Fibroblast of skin of left biceps (primary cell): ENCODE measurements around the gene SLC25A13.

ENCODE experiments used
- DNase-seq, 2 experiments: peaks; one replicate each; pipeline ENCODE4 v3.0.0-alpha.2; 2013; ENCODE audit warnings: low read depth in 2 of 2

Gene SLC25A13

DNA sequence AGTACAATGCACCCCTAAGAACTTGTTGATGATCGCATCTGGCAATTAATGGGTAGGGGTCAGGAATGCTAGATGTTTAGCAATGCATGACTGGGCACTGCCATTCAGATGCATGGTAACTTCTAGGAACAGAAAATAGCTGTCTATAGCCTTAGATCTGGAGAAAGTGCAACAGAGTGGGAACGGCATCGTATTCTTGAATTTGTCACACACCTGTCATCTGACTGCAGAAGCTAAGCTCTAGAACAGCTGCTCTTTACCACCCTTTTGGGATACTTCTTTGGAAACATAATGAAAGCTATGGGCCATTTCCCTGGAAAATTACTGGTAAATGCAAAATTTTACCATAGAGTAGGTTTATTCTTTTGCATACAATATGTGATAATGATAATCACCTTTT is 118.1 kb downstream of the SLC25A13 start:
- DNase-seq, result no peak

DNA sequence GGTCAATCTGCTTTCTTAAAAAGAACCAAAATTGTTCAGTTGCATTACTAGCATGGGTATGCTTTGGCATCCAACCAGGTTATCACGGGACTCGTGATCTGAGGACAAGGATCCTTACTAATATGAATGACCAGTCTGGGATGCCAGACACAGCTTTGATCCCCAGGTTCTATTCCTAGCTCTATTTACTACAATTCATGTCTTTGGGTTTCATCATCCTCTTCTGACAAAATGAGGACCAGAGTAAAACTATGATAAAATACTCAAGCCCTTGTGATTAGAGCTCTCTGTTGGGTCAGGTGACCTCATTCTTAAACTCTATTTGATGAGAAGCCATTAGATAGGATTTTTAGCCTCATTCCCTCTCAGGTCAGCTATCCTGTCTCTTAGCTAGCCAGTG is 119.8 kb downstream of the SLC25A13 start:
- DNase-seq, result no peak

DNA sequence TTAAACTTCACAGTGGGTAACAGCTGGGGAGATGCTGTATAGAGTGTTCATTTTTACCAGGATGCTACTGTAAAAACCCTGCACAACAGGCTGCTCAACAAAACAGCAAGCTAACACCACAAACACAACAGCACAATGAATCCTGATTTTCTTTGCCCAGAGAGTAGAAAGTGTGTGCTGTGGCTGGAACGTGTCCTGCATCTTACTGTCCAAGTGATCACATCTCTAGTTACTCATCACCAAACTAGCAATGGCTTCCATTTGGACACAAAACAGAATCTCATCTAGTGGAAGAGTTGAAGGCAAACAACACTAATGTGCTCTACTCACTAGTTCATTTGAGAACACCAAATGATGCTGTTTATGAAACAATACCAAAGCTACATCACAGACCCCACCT is 121.2 kb downstream of the SLC25A13 start:
- DNase-seq, result no peak

DNA sequence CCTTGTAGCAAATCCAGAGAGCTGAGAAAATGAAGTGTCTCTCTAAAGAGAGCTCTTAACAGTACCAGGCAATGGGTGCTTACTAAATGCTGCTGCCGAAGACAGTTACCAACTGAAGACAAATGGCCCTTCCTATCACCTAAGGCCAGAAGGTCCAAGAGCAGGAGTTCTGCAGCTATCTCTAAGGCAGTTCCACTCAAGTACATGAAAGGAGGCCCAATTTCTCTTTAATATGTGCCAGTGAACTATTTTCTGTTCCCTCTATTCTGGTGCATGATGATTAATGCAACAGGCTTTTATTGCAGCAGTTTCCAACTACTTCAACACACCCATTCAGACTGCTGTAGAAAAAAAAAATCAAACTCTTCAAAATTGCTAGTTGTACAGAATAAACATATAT is 122.5 kb downstream of the SLC25A13 start:
- DNase-seq, result no peak

DNA sequence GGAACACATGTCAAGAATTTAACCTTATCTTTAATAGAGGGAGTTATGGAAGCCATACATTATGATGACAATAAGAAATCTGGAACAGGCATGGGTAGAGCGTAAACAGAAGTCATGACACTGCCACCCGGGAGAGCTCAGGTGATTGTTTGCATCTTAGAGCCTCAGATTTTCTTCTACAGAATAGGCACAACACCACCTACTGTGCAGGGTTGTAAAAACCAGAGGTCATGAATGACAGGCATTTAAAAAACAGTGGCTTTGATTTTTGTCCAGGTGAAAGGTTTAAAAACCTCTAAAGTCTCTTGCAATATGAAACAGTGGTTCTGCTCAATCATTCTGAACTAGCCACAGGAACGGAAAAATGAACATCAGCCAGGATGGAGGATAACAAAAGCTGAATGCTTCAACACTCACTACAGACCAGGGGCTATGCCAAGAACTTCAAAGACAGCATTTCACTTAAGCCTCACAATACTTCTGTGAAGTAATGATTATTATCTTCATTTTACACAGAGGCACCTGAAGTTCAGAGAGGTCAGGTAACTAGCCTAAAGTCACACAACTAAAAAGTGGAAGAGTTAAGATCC is 123.8 kb downstream of the SLC25A13 start:
- no peak for DNase-seq

DNA sequence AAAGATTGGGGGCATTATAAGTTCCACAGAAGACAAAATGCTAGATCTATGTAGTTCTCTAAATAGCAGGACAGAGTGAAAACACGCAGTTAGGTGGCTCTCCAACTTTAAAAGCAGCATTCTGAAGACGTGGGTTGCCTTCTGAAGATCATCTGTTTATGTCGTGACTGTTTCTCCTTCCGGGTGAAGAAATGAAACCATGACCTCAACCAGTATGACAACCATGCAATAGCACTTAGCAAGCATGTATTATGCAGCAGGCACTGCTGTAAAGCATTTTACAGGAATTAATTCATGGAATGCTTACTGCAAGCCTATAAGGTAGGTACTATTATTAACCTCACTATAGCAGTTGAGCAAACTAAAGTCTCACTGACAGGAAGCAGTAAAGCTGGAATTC is 125.2 kb downstream of the SLC25A13 start:
- DNase-seq, result no peak

DNA sequence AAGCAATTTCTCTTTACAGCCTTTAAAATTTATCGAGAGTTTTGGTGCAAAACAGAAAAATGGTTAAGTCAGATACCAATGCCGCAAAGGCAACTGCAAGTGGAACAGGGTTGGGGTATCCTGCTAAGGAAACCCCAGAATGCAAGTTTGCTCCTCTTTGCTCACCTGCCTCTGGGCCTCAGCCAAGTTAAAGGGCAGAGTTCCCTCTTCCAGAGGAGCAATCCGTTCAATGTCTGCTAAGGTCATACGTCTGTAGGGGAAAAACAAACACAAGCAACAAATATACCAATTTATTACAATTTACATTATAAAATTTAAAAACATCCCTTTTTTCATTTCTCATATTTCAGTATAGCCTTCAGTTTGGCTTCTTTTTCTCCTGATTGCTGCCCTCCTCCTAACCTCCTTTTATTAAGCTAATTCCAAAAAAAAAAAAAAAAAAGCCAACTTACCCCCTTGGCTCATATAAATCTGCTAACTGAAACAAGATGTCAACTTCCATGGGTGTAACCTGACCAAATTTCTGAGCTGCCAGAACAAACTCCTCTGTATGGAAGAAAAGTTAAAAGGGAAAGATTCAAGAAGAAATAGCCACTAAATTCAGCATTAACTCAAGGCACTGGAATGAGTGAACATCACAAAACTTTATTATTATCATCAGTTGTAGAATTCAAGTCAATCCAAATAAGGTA is 132.6 kb downstream of the SLC25A13 start:
- no peak for DNase-seq

DNA sequence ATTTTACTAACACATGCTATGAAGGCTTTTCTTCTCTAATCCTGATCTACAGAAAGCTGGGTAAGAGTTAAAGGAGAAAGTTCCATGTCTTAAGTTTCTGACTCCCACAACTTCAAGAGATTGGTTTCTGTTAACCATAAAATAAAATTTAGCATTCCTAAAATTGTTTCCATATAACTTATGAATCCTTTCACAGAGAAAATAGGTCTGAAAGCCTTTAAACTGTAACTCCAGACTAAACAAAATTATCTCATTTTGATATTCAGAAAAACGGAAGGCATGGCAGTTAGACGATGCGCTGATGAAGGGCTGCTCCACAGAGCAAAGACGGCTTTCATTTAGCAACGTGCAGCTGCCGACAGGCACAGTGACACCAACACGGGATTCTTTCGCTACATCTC is 133.3 kb downstream of the SLC25A13 start:
- DNase-seq, result no peak

DNA sequence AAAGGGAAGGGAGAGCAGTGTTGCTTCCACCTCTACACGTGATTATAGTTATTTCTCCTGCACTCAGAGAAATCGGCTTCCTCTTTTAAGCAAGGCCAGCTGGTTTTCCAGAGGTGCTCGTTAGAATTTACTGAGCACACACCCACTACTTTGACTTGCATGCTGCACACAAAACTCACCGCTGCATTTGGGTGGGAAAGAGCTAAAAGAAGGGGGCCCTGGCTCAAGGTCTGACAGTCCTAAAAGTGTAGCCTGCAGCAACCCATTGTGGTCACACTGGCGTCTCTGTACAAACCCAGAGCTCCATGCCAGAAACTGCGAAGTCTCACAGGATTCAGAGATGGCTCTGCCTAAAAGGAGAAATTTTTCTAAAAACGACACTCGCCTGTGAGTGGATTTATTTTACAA is 133.7 kb downstream of the SLC25A13 start:
- no peak for DNase-seq

DNA sequence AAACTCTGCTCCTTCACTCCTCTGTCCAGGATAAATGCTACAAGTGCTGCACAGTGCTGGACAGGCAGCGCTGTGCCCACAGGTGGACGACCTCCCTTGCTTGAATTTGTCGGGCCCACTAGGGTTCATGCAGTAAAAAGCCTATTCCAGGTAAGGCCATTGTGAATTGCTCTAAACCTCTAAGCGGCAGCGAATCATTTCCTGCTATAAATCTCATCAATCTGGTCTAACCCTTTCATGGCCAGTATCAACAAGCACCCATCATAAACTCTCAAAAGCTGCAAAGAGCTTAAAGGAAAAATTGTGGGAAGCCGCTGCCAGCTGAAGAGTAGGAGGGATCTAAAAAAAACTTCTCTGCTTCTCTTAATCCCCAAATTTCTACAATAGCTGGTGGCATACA is 134.2 kb downstream of the SLC25A13 start:
- DNase-seq, result no peak

DNA sequence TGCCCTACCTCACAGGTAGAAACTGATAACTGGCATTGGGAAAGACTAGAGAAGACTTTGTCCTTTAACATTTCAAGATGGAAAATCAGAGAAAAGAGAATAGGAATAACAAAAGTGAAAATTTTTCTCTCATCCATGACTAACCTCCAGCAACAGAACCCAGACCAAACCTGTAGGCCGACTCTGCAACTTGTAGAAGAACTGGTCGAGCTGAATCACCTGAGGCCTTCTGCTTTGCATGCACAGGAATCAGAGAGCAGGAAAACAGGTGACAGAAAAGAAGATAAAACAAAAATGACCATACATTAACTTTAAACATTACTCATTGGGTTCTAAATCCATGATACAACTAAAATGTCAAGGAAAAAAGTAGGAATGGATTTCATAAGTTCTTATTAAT is 137.1 kb downstream of the SLC25A13 start:
- DNase-seq, result no peak

DNA sequence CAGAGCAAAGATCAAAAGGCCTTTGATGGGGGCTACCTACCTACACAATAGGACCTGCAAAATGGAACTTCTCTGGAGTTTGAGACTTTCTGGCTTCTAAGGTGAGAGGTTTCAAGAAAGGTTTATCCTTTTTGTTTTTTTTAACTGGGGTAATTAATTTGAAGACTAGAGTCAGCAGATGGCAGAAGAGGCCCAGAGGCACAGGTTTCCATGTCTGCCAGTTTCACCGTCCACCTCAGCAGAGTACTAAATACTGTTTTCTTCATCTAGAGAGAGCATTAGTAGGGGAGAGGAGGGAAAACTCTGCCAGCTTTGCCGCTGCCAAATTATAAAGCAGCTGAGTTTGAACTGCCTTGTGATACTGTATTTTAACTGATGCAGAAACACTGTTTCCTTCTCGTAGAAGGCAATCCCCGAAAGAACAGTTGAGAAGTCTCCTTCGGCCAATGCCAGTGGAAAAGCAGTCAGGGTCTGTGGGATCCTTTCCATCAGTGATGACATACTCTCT is 138.7 kb downstream of the SLC25A13 start:
- no peak for DNase-seq

DNA sequence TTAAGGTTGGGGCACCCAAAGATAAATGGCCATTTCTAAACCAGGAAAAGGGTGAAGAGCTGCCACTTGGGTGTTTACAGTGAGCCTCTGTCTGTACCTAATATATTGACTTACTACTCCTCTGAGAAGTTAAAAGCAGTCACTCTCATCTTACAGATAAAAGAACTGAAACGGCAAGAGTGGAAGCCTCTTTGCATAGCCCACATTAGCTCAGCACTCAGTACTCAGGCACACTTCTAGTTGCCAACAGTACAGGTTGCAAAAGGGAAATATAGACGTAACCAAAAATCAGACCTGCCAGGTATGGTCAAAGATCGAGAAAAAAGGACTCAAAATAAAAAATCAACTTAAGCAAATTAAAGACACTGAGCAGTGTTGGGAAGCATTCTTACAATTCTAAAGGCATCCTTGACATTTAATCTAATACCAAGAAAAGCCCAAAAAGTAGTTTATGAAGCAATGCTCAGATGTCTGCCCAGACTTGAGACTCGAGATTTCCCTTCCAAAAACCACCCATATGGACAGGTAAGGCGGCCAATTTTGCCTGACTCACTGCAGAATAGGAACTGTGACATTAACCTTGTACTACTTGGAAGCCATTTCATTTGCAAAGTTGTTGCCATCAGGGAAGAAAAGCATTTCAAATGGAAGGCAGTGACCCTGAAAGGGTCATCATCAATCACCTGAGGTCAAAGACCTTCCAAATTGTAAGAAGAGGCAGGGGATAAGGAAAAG is 139.3 kb downstream of the SLC25A13 start:
- DNase-seq, result no peak

DNA sequence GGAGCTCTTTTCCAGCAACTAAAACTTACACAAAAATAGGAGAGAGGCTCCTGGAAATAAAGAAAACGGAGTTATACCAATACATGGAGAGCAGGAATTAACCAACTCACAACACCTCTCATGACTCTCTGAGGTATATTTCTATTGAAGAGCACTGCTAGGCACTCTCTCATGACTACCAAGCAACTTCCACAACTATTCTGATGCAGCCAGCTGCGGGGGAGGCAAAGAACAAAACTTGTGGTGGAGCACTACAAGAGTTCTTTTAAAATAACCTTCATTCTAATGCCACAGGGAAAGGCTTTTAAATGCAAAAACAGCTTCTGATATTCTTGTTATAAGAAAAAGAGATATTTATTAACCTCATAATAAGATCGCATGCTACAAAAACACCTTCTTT is 140.7 kb downstream of the SLC25A13 start:
- DNase-seq, result no peak

DNA sequence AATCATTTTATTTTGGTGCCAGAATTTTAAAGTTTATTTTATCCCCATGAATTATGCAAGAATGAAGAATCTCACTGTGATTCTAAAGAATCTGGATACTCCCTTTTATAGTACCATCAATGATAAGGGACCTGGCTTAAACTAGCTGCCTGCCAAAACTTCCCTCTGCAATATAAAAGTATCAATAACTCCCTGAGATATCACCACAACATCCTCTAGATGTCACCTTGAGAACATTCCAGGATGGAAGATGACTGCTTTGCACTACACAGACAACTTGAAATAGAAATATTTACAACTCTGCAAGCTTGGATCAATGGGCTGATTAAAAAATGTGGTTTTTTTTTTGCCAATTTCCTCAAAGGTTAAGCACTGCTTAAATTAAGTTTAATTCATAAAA is 142.1 kb downstream of the SLC25A13 start:
- DNase-seq, result no peak

DNA sequence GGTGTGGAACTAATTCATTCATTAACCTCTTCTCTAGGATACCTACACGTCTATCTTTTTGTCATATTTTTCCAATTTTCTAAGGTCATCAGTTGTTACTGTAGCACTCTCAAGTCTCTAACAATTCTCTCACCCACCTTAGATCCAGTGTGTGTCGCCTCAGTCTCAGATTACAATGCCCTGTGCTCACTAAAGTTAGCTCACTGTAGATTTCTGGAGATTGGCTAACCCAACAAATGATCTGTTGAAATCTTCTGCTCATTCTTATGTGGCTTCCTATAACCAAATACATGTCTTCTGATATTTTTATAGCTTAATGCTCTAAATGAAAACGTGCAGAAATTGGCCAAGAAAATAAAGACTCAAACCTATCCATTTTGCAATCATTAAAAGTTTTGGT is 142.6 kb downstream of the SLC25A13 start:
- DNase-seq, result no peak

DNA sequence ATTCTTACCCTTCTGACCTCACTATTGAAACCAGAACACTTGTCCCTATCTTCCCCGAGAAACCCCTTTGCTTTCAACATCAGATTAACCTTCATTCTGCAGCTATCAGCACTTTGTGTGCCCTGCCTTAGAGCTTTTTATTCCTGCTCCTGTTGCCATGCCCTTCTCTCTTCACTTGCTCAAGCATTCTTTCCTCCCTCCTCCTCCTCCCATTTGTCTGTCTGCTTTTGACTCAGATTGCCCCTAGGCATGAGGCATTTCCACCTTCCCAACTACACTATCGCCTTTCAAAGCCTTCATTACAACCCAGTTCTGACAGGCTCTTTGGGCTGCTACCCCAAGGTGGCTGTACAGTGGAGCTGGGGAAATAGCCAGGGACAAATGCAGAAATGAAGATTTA is 143.3 kb downstream of the SLC25A13 start:
- DNase-seq, result no peak

DNA sequence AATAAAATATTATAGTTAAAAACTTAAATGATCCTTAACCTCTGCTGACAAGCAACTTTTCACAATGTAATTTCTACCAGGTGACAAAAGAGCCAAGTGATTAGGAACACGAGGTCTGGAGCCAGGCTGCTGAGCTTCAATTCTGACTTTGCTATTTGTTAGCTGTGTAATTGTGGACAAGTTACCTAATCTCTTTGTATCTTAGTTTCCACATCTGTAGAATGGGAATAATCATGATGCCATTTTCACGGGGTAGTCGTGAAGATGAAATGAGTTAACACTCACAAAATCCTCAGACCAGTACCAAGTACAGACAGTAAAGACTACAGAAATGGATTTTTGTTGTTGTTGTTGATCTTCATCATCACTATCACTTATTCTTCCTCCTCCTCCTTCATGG is 144.5 kb downstream of the SLC25A13 start:
- no peak for DNase-seq

DNA sequence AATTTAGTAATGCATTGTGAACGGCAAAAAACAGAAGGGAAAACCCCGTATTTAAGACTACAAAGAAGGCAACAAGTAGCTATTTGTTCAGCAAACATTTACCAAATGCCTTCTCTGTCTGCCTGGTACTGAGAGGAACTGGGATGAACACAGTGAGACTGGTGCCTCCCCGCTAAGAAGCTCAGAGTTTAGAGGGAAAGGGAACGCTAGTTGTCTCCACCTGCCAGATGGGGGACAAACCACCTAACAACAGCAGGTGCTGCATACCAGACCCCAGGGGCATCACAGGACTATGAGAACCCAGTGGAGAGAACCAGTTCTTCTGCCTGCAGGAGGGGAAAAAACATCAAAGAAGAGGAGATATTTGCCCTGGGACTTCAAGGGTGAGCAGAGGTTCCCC is 147.1 kb downstream of the SLC25A13 start:
- no peak for DNase-seq

DNA sequence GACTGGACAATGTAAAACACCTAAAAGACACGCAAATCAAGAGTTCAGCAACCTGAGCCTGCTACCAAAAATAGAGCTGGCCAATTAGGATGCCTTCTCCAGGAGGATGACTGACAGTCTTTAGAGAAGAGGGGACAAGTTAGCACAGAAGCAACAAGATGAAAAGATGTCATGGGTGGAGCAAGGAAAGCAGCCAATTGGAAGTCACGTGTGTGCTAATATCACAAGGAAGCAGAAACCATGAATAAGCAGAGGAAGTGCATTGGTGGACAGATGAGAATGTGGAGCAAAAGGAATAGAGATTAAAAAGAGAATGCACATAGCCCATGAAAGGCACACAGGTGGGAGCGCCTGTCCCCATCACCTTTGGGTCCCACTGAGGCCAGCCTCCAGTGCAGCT is 148.1 kb downstream of the SLC25A13 start:
- DNase-seq, result no peak

DNA sequence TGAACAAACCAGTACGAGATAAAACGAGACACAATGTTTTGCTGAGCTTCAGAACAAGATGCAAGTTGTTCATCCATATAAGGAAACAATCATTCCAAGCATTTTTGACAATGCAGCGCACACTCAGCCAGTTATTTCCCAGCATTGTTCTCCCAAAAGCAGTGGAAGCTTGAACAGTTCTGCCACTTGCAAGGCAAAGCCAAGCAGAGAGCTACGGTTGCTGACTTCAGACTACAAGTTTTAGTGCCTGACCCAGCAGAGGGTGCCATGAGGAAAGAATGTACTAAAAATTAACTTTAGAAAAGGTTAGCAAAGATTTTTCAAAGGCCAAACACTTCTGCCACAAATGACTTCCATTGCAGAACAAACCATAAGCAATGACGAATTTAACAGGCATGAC is 152.5 kb downstream of the SLC25A13 start:
- no peak for DNase-seq

DNA sequence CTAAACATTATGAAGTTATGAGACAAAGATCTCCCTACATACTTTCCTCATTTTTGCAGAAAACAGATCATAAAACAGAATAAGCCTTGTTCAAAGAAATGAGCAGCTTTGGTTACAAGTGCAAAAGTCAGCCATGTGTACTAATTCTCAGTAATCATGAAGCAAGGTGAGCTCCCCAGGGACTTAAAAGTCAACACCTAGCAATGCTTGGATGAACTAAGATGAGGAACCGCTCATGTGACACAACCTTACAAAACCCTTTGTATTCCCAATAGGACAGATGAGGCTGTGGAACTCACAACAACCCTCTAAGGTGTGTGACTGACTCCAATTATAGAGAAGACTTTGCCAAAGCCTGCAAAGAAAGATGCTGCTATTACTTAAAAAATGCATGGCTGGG is 154.5 kb downstream of the SLC25A13 start:
- no peak for DNase-seq

DNA sequence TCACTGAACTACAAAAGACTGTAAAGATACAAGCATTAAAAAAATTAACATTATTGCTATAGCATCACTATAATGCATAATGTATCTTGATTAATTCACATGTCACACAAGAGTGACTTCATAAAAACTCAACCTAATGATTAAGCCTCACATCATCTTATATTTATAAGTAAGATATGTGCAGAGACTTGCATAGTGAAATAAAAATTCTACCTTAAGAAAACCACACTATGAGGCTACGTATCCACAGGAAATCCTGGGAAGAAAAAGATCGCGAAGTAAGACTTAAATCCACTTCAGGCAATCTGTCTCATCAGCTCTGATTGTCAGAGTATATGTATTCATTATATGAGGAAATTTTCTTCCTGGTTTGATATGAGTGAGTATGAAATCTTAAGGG is 160.0 kb downstream of the SLC25A13 start:
- DNase-seq, result no peak
